GM19452 (cell line): ENCODE measurements around the gene KCNMA1.

Experiments used
- ATAC-seq: cut with Tn5 transposase; IDR thresholded peaks from one replicate; pipeline ENCODE4 v1.9.1; 2021; ENCODE audit not compliant: unreplicated experiment

KCNMA1 gene

GRCh38 chr10:77513781-77514331 lies 123.8 kb downstream of the KCNMA1 start:
- no peak for ATAC-seq

- ATAC-seq, result no peak
These were observed 124.4 kb downstream of the KCNMA1 start for GRCh38 chr10:77513220-77513619.

- no peak for ATAC-seq
These were observed 125.4 kb downstream of the KCNMA1 start for GRCh38 chr10:77512219-77512578.

GRCh38 chr10:77511498-77512218 lies 126.0 kb downstream of the KCNMA1 start:
- ATAC-seq, result no peak

- ATAC-seq, result no peak
These were observed 126.9 kb downstream of the KCNMA1 start for GRCh38 chr10:77510695-77511094.

GRCh38 chr10:77510294-77510693 lies 127.3 kb downstream of the KCNMA1 start:
- no peak for ATAC-seq

- no peak for ATAC-seq
These were observed 128.2 kb downstream of the KCNMA1 start for GRCh38 chr10:77509391-77509790.

GRCh38 chr10:77507291-77507880 lies 130.2 kb downstream of the KCNMA1 start:
- no peak for ATAC-seq

- no peak for ATAC-seq
These were observed 130.9 kb downstream of the KCNMA1 start for GRCh38 chr10:77506517-77507200.

- no peak for ATAC-seq
These were observed 131.9 kb downstream of the KCNMA1 start for GRCh38 chr10:77505431-77506334.

GRCh38 chr10:77504873-77505257 lies 132.7 kb downstream of the KCNMA1 start:
- ATAC-seq, result no peak

GRCh38 chr10:77504196-77504872 lies 133.3 kb downstream of the KCNMA1 start:
- ATAC-seq, result no peak

GRCh38 chr10:77501846-77502261 lies 135.8 kb downstream of the KCNMA1 start:
- ATAC-seq, result no peak

GRCh38 chr10:77501152-77501845 lies 136.3 kb downstream of the KCNMA1 start:
- no peak for ATAC-seq

GRCh38 chr10:77500754-77501151 lies 136.9 kb downstream of the KCNMA1 start:
- ATAC-seq, result peak; percentile 61

- ATAC-seq, result no peak
These were observed 138.8 kb downstream of the KCNMA1 start for GRCh38 chr10:77498829-77499228.

- no peak for ATAC-seq
These were observed 139.4 kb downstream of the KCNMA1 start for GRCh38 chr10:77498210-77498609.

GRCh38 chr10:77497748-77498147 lies 139.9 kb downstream of the KCNMA1 start:
- ATAC-seq, result no peak

GRCh38 chr10:77496941-77497420 lies 140.6 kb downstream of the KCNMA1 start:
- ATAC-seq, result no peak
